Thoracic aorta (tissue), 2 donors: Measurements from ENCODE around the gene SLC6A1. TPM values are rescaled to one million over a fixed set of nuclear protein-coding genes. Genes with fewer than 3 reads are reported as not detected.
A peak's percentile ranks its signal among the peaks of the same experiment; 100 is the strongest.

Experiments used
- ATAC-seq: fragments of 150-250 bp; one replicate; pipeline ENCODE4 v1.8.0; 2017; ENCODE audit warnings: low read depth; ENCODE audit not compliant: insufficient number of reproducible peaks, low FRiP score
- DNase-seq: peaks from one replicate; pipeline ENCODE4 v3.0.0-alpha.2; 2020; ENCODE audit warnings: low spot score
- H3K27ac ChIP-seq, 2 donors: fragments of 200-600 bp; sonication (generic); 1 replicate in 1 of 2; 2 replicates in 1 of 2; pipeline ENCODE4 v1.5.1; 2016; ENCODE audit warnings: mild to moderate bottlenecking in 2 of 2, moderate library complexity in 2 of 2
- H3K27me3 ChIP-seq: fragments of 200-600 bp; sonication (generic); replicated peaks from 2 replicates; pipeline ENCODE4 v1.6.0; 2016; ENCODE audit warnings: mild to moderate bottlenecking; ENCODE audit not compliant: insufficient read depth
- H3K36me3 ChIP-seq: fragments of 200-600 bp; sonication (generic); one replicate; pipeline ENCODE4 v1.5.1; 2016
- H3K4me1 ChIP-seq, 2 donors: fragments of 200-600 bp; sonication (generic); 1 replicate in 1 of 2; 2 replicates in 1 of 2; pipeline versions ENCODE4 v1.5.1 to v1.6.0; 2016; ENCODE audit warnings: low read depth in 2 of 2, mild to moderate bottlenecking in 1 of 2; ENCODE audit not compliant: control insufficient read depth in 1 of 2
- H3K4me3 ChIP-seq: fragments of 200-600 bp; sonication (generic); 2 replicates; pipeline ENCODE4 v1.5.1; 2016; ENCODE audit warnings: mild to moderate bottlenecking
- H3K9me3 ChIP-seq: fragments of 200-600 bp; sonication (generic); 2 replicates; pipeline ENCODE4 v1.5.1; 2016
- total RNA-seq, 2 donors: library from RNA; depleted of rRNA; stranded (reverse); fragments of >200 nt; gene quantifications; one replicate each; pipeline versions ENCODE4 v1.1.0 to v1.2.3, GENCODE V29; 2016
- TF ChIP-seq, protein P1 (sequence below): fragments of 200-600 bp; sonication (generic); IDR thresholded peaks from one replicate; pipeline ENCODE4 v1.5.1; 2019; ENCODE audit warnings: antibody characterized with exemption

The SLC6A1 gene
- total RNA-seq, 2 donors from 2014 or later: 1.2 to 4.6 TPM

DNA sequence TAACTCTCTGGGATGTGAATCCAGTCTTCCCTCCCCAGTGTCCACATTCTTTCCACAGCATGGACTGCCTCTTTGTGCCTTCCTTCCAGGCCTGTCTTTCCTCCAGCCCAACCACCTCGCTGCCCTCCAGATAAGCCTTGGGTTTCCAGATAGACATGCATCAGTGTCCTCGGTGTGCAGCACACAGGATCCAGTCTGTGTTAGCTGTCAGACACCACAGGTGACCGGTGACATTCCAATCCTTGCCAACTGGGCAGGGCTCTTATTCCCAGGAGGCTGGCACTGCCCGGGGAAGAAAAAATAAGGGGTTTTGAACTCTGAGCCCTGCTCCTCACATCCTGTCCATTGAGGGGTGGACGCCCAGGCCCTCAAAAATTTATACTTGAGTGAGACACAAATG lies 6.0 kb upstream of the SLC6A1 start:
- TF ChIP-seq, protein P1, sequence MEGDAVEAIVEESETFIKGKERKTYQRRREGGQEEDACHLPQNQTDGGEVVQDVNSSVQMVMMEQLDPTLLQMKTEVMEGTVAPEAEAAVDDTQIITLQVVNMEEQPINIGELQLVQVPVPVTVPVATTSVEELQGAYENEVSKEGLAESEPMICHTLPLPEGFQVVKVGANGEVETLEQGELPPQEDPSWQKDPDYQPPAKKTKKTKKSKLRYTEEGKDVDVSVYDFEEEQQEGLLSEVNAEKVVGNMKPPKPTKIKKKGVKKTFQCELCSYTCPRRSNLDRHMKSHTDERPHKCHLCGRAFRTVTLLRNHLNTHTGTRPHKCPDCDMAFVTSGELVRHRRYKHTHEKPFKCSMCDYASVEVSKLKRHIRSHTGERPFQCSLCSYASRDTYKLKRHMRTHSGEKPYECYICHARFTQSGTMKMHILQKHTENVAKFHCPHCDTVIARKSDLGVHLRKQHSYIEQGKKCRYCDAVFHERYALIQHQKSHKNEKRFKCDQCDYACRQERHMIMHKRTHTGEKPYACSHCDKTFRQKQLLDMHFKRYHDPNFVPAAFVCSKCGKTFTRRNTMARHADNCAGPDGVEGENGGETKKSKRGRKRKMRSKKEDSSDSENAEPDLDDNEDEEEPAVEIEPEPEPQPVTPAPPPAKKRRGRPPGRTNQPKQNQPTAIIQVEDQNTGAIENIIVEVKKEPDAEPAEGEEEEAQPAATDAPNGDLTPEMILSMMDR: no peak
- peaks cover 6 to 19% of the 10 kb centered on the region in 2 donors for H3K4me1 ChIP-seq
- no peaks in the 10 kb centered on the region for H3K9me3 ChIP-seq
- H3K27ac ChIP-seq: no peak overlapping the region
- no peak overlapping the region for H3K4me3 ChIP-seq
- H3K36me3 ChIP-seq: no peaks in the 10 kb centered on the region
- ATAC-seq (no peak), DNase-seq (no peak)
- no peaks in the 10 kb centered on the region for H3K27me3 ChIP-seq

DNA sequence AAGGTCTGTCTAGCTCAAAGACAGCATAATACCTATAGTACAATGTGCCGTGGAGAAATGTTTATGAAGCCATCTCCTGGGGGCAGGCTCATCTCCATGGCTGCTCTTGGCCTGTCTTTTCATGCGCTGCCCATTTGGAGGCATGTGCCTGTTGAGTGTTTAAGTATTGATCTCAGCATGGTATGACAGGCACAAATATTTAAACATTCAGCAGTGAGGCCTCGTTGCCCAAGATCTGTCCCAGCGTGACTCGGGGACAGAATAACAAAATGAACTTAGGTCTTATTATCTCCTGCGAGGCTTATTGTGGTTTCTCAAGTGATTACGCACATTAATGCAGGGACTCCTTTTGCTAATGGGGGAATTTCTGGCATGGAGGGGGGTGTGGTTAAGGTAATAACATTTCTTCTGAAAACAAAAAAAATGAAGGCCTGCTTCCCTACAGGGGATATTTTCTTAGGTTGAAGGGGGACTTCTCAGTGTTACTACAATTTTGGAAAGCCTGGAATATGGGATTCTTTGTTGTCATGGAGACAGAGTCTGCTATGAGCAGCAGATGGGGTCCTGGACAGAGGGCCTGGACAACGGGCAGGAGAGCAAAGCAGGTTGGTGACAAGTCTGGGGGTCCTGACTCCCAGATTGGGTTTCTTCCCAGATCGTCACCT lies 4.4 kb upstream of the SLC6A1 start:
- TF ChIP-seq, protein P1: no peak
- Histone ChIP-seq H3K36me3 (no peaks in the 10 kb centered on the region), H3K4me1 (peaks cover under 1 to 5% of the 10 kb centered on the region in 2 donors), H3K27me3 (no peaks in the 10 kb centered on the region), H3K4me3 (no peak overlapping the region), H3K9me3 (no peaks in the 10 kb centered on the region), H3K27ac (no peak overlapping the region)
- DNase-seq (no peak), ATAC-seq (no peak)

DNA sequence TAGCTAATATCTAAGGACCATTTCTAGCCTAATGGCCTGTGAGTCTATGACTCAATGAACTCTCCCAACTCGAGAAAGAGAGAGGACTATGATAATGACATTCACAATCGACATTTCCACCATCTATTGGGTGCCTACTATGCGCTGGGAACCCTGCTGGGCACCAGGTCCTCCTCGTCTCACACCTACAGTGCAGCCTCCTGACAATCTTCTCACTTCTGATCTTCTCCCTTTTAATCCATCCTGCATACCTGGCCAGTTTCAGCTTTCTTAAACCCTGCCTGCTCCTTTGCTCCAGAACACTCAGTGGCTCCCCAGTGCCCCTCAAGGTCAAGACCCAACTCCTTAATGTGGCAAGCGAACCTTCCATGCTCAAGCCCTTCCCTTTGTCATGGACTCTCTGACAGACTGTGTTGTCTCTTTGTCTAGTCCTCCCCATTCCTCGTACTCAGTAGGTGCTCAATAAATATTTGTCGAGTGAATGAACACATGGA lies 3.5 kb upstream of the SLC6A1 start:
- DNase-seq: no peak
- Histone ChIP-seq H3K27me3 (no peaks in the 10 kb centered on the region), H3K9me3 (no peaks in the 10 kb centered on the region), H3K4me3 (no peak overlapping the region), H3K4me1 (peaks cover 0 to 8% of the 10 kb centered on the region in 2 donors), H3K36me3 (no peaks in the 10 kb centered on the region), H3K27ac (no peak overlapping the region)
- TF ChIP-seq, protein P1: no peak
- no peak for ATAC-seq

DNA sequence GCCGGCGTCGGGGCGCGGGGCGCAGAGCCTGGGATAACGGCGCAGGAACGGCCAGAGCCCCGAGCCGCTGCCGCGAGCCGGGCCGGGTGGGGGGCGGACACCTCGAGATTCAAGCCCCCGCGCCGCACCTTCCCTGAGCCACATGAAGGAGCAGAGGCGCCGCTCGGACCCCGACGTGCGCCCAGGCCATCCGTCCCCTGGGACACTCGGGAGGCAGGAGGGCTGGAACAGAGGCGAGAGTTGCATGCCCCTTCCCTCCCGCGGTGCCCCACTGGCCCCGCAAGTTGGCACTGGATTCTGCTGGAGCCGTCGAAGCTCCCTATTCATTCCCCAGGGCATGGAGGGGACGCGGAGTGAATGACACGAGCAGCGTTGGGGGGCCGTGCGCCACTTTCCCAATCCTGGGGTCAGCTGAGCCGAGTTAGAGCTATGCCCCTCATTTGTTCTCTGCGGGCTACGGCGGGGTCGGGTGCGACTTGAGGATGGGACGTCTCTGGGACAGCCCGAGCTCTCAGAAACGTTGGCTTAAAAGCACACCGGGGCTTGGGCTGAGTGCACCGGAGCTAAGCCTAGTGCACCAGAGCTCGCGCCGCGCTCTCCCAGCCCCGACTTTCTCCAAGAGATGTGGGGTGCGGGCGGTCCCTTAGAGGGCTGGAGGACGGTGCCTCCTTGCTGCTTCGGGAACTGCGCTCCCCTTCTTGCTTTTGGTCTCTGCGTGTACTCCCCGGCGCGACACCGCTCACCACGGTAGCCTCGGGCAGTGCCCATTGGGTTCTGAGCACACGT lies 588 bp downstream of the SLC6A1 start:
- DNase-seq (no peak), ATAC-seq (no peak)
- H3K4me3 ChIP-seq: peak overlapping the region; percentile 67
- no peaks in the 10 kb centered on the region for H3K36me3 ChIP-seq
- no peaks in the 10 kb centered on the region for H3K9me3 ChIP-seq
- TF ChIP-seq, protein P1: no peak
- H3K27me3 ChIP-seq: no peaks in the 10 kb centered on the region
- H3K4me1 ChIP-seq: peaks cover 0 to 10% of the 10 kb centered on the region in 2 donors
- no peak overlapping the region for H3K27ac ChIP-seq

DNA sequence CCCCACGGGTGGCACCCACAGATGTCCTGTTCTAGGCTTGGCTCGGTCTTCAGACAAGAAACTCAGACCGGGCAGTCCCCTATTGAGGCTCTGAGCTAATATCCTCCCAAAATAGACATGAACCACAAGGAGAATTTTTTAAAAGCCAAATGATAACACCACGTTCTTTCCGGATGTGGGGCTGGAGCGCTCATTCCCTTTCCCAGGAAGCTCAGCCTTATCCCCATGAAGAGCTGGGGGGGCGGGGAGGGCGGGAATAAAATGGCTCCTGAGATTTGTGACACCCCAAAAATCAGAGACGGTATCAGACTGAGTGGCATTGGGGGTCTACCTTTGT lies 1.1 kb downstream of the SLC6A1 start:
- Histone ChIP-seq H3K4me3 (peak overlapping the region; percentile 67), H3K9me3 (no peaks in the 10 kb centered on the region), H3K27ac (no peak overlapping the region), H3K36me3 (no peaks in the 10 kb centered on the region), H3K4me1 (peaks cover 0 to 10% of the 10 kb centered on the region in 2 donors), H3K27me3 (no peaks in the 10 kb centered on the region)
- DNase-seq (no peak), ATAC-seq (no peak)
- TF ChIP-seq, protein P1: no peak
